CD4-positive, alpha-beta T cell treated with Interleukin-10 for 1 hour (primary cell): ENCODE results near the gene C11orf68.

Source experiments
- DNase-seq: peaks from one replicate; pipeline ENCODE4 v3.0.0-alpha.2; 2020

The C11orf68 gene

GRCh38 chr11:65870307-65870658 is 48.6 kb downstream of the C11orf68 start:
- no peak for DNase-seq

GRCh38 chr11:65869643-65870306 is 49.1 kb downstream of the C11orf68 start:
- DNase-seq: no peak

- no peak for DNase-seq
Observed at GRCh38 chr11:65868907-65869306, 50.0 kb downstream of the C11orf68 start.

- peak; percentile 45 for DNase-seq
Observed at GRCh38 chr11:65868076-65868667, 50.7 kb downstream of the C11orf68 start.

- DNase-seq: no peak
Observed at GRCh38 chr11:65867284-65868071, 51.4 kb downstream of the C11orf68 start.
